NCI-H1092 (cell line): Measurements from ENCODE around the gene CCDC93.
"Not testable (repeated sequence)": the region's sequence is repeated elsewhere in the genome, so short reads cannot be mapped to it uniquely, and the experiment has no call there.

ENCODE experiments used
- DNase-seq: peaks from one replicate; lab custom pipeline; 2025; lab: John Stamatoyannopoulos, UW

The CCDC93 gene

GRCh38 chr2:117952701-117953100 lies 61.2 kb downstream of the CCDC93 start:
- DNase-seq: no peak

GRCh38 chr2:117952228-117952627 lies 61.6 kb downstream of the CCDC93 start:
- no peak for DNase-seq

GRCh38 chr2:117949806-117950205 lies 64.1 kb downstream of the CCDC93 start:
- DNase-seq: no peak

- no peak for DNase-seq
Measured at GRCh38 chr2:117948615-117949014, 65.3 kb downstream of the CCDC93 start.

- DNase-seq: no peak
Measured at GRCh38 chr2:117945296-117945695, 68.6 kb downstream of the CCDC93 start.

- no peak for DNase-seq
Measured at GRCh38 chr2:117944816-117945215, 69.1 kb downstream of the CCDC93 start.

- no peak for DNase-seq
Measured at GRCh38 chr2:117943013-117943672, 70.7 kb downstream of the CCDC93 start.

- DNase-seq: no peak
Measured at GRCh38 chr2:117942551-117942950, 71.3 kb downstream of the CCDC93 start.

GRCh38 chr2:117941693-117942092 lies 72.2 kb downstream of the CCDC93 start:
- DNase-seq: no peak

GRCh38 chr2:117940436-117940835 lies 73.4 kb downstream of the CCDC93 start:
- no peak for DNase-seq

GRCh38 chr2:117938611-117939010 lies 75.3 kb downstream of the CCDC93 start:
- no peak for DNase-seq

- DNase-seq: no peak
Measured at GRCh38 chr2:117936871-117937428, 76.9 kb downstream of the CCDC93 start.

GRCh38 chr2:117935954-117936353 lies 77.9 kb downstream of the CCDC93 start:
- no peak for DNase-seq

GRCh38 chr2:117935456-117935855 lies 78.4 kb downstream of the CCDC93 start:
- no peak for DNase-seq

- DNase-seq: no peak
Measured at GRCh38 chr2:117933884-117934354, 80.0 kb downstream of the CCDC93 start.

GRCh38 chr2:117931978-117932377 lies 81.9 kb downstream of the CCDC93 start:
- no peak for DNase-seq

GRCh38 chr2:117931266-117931665 lies 82.6 kb downstream of the CCDC93 start:
- no peak for DNase-seq

- no peak for DNase-seq
Measured at GRCh38 chr2:117930775-117931174, 83.1 kb downstream of the CCDC93 start.

- not testable (repeated sequence) for DNase-seq
Measured at GRCh38 chr2:117923471-117923870, 90.4 kb downstream of the CCDC93 start.

GRCh38 chr2:117921520-117921919 lies 92.3 kb downstream of the CCDC93 start:
- no peak for DNase-seq

GRCh38 chr2:117918608-117919007 lies 95.3 kb downstream of the CCDC93 start:
- DNase-seq: no peak

- DNase-seq: no peak
Measured at GRCh38 chr2:117917223-117917917, 96.5 kb downstream of the CCDC93 start.

- DNase-seq: no peak
Measured at GRCh38 chr2:117902933-117903332, 110.9 kb downstream of the CCDC93 start.
